ENCODE results near the gene DAAM2. TPM values are rescaled to one million over a fixed set of nuclear protein-coding genes. Genes with fewer than 3 reads are reported as not detected.

DAAM2 gene
- total RNA-seq, 4 donors from 2014 or later = 15.7 to 31.6 (median 20.7) TPM

DNA sequence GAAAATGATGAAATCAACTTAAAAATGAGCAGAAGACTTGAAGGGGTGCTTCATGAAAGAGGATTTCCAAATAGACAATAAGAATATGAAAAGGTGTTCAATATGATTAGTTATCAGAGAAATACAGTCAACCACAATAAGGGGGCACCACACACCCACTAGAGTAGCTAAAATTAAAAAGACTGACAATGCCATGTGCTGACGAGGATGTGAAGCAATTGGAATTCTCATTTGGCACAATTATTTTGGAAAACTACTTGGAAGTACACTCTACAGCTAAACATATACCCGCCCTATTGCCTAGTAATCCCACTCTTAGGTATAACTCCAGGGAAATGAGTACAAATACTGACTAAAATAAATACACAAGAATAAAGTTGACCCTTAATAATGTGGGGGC is 97.1 kb downstream of the DAAM2 start:
- peaks cover 0 to 7% (median 4%) of the 10 kb centered on the region in 4 donors for H3K4me1 ChIP-seq
- DNase-seq = no peak
- intact Hi-C loops (cut with DNase I; ENCODE audit: low total_unique reads) (no loop called here), in situ Hi-C loops (cut with MboI; ENCODE audit: low pct_ligation_motif_present in 1 of 4, low pct_unique_long_range_greater_than_20kb in 1 of 4, low sequenced_read_pairs in 3 of 4) (loop anchor here (10.0 to 25.0 kb wide), 3 partner anchors 423 to 527 kb away; no protein-coding TSS in a partner anchor)
- no peak overlapping the region for H3K4me3 ChIP-seq
- H3K9me3 ChIP-seq = no peaks in the 10 kb centered on the region
- 61 to 68% methylated on average over 2 of the region's 2 CpGs for WGBS, 2 donors (ENCODE audit: low coverage in 1 of 2)
- no peaks in the 10 kb centered on the region for H3K27me3 ChIP-seq
- peak overlapping the region in 1 of 4 donors; percentile 69 for H3K27ac ChIP-seq
- no peaks in the 10 kb centered on the region for H3K36me3 ChIP-seq
- TF ChIP-seq EP300 (IDR thresholded peaks at IDR 0.05; ENCODE audit: low read depth) (no peak), POLR2A (IDR thresholded peaks at IDR 0.05) (no peak), POLR2AphosphoS5 (IDR thresholded peaks at IDR 0.05) (no peak)
- TF ChIP-seq, protein P1, sequence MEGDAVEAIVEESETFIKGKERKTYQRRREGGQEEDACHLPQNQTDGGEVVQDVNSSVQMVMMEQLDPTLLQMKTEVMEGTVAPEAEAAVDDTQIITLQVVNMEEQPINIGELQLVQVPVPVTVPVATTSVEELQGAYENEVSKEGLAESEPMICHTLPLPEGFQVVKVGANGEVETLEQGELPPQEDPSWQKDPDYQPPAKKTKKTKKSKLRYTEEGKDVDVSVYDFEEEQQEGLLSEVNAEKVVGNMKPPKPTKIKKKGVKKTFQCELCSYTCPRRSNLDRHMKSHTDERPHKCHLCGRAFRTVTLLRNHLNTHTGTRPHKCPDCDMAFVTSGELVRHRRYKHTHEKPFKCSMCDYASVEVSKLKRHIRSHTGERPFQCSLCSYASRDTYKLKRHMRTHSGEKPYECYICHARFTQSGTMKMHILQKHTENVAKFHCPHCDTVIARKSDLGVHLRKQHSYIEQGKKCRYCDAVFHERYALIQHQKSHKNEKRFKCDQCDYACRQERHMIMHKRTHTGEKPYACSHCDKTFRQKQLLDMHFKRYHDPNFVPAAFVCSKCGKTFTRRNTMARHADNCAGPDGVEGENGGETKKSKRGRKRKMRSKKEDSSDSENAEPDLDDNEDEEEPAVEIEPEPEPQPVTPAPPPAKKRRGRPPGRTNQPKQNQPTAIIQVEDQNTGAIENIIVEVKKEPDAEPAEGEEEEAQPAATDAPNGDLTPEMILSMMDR (IDR thresholded peaks at IDR 0.05) = no peak

DNA sequence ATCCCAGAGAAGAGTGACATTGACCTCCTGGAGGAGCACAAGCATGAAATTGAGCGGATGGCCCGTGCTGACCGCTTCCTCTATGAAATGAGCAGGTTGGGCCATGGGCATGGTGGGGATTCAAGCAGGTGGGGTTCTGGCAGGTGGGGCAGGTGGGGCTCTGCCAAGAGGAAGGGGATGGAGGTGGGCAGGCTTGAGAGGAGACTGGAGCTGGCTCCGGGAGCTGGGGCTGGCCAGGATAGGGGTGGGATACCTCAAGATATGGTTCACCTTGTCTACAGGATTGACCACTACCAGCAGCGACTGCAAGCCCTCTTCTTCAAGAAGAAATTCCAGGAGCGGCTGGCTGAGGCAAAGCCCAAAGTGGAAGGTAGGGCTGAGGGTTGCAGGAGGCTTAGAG is 99.2 kb downstream of the DAAM2 start:
- intact Hi-C loops (cut with DNase I; ENCODE audit: low total_unique reads) = loop anchor here (10.0 kb wide), 1 partner anchor 517 kb away; no protein-coding TSS in a partner anchor
- in situ Hi-C loops (cut with MboI; ENCODE audit: low pct_ligation_motif_present in 1 of 4, low pct_unique_long_range_greater_than_20kb in 1 of 4, low sequenced_read_pairs in 3 of 4) = loop anchor here in 1 of 4 donors (25.0 kb wide), 2 partner anchors 421 to 529 kb away; no protein-coding TSS in a partner anchor
- Histone ChIP-seq H3K9me3 (no peaks in the 10 kb centered on the region), H3K4me1 (peaks cover 0 to 7% (median 4%) of the 10 kb centered on the region in 4 donors), H3K4me3 (no peak overlapping the region), H3K36me3 (no peaks in the 10 kb centered on the region), H3K27ac (no peak overlapping the region), H3K27me3 (no peaks in the 10 kb centered on the region)
- no peak for DNase-seq
- WGBS, 2 donors (ENCODE audit: low coverage in 1 of 2) = 90% methylated on average over 6 of the region's 6 CpGs; no CpG with 5 or more reads in 1 of the 2 donors
- TF ChIP-seq EP300 (IDR thresholded peaks at IDR 0.05; ENCODE audit: low read depth) (no peak), POLR2A (IDR thresholded peaks at IDR 0.05) (no peak), POLR2AphosphoS5 (IDR thresholded peaks at IDR 0.05) (no peak)
- TF ChIP-seq, protein P1 (IDR thresholded peaks at IDR 0.05) = no peak

DNA sequence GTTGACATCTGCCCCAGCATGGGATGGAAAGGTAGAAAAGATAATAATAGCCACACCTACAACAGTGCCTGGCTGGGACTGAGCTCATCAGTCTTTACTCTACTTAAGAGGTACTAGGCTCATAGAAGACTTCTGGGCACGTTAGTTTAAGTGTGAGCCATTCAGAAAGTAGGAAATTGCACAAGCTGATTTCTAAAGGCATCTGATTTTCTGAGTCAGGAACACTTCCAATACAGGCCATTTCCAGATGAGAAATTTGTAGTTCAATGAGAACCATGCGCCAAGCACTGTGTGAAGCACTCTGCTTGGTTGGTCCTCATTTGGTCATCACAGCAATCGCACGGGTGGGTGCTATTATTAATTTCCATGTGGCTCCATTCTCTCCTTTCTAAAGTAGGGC is 99.8 kb downstream of the DAAM2 start:
- H3K27ac ChIP-seq = no peak overlapping the region
- no peaks in the 10 kb centered on the region for H3K36me3 ChIP-seq
- no peak for TF ChIP-seq EP300 (IDR thresholded peaks at IDR 0.05; ENCODE audit: low read depth)
- TF ChIP-seq POLR2A (IDR thresholded peaks at IDR 0.05) = no peak
- no peak for TF ChIP-seq POLR2AphosphoS5 (IDR thresholded peaks at IDR 0.05)
- peaks cover 0 to 7% (median 4%) of the 10 kb centered on the region in 4 donors for H3K4me1 ChIP-seq
- DNase-seq = no peak
- 45% methylated on average over 4 of the region's 4 CpGs; no CpG with 5 or more reads in 1 of the 2 donors for WGBS, 2 donors (ENCODE audit: low coverage in 1 of 2)
- in situ Hi-C loops (cut with MboI; ENCODE audit: low pct_ligation_motif_present in 1 of 4, low pct_unique_long_range_greater_than_20kb in 1 of 4, low sequenced_read_pairs in 3 of 4) (loop anchor here in 1 of 4 donors (25.0 kb wide), 2 partner anchors 420 to 530 kb away; no protein-coding TSS in a partner anchor), intact Hi-C loops (cut with DNase I; ENCODE audit: low total_unique reads) (loop anchor here (10.0 kb wide), 1 partner anchor 517 kb away; no protein-coding TSS in a partner anchor)
- no peaks in the 10 kb centered on the region for H3K9me3 ChIP-seq
- H3K27me3 ChIP-seq = no peaks in the 10 kb centered on the region
- H3K4me3 ChIP-seq = no peak overlapping the region

DNA sequence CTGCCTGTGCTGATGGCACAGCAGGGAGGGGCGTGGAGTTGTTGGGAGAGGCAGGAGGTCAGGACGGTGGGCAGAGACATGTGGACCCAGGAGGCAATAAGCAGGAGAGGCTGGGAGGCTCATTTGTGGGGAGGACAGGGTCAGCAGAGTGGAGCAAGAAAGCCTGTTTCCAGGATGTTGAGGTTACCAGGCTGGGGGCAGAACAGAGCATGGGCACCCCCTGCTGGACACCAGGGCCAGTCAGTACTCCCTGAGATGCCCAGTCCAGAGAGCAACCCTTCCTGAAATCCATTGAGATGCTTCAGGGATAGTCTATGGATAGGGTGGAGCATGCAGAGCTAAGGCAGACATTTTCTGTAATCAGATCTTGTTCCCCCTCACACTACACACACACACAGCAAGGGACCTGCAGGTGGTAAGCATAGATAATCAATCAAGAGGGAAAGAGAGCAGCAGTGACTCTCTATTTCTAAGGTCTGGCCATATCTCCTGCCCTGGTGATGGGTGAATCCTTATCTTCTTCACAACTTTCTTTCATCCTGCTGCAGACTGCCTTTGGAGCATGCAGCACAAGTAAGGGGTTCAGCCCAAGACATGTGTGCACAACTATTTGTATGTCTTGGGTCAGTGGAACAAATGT is 100.4 kb downstream of the DAAM2 start:
- Histone ChIP-seq H3K27me3 (no peaks in the 10 kb centered on the region), H3K27ac (no peak overlapping the region), H3K36me3 (no peaks in the 10 kb centered on the region), H3K9me3 (no peaks in the 10 kb centered on the region), H3K4me3 (no peak overlapping the region), H3K4me1 (peaks cover 0 to 10% (median 2%) of the 10 kb centered on the region in 4 donors)
- TF ChIP-seq POLR2A (IDR thresholded peaks at IDR 0.05) = no peak
- TF ChIP-seq, protein P1 (IDR thresholded peaks at IDR 0.05) = peak; percentile 51 to 69 (median 65)
- intact Hi-C loops (cut with DNase I; ENCODE audit: low total_unique reads) = loop anchor here (10.0 kb wide), 1 partner anchor 518 kb away; no protein-coding TSS in a partner anchor
- peak; percentile 66 for DNase-seq
- WGBS, 2 donors (ENCODE audit: low coverage in 1 of 2) = 62% methylated on average over 2 of the region's 2 CpGs; no CpG with 5 or more reads in 1 of the 2 donors
- in situ Hi-C loops (cut with MboI; ENCODE audit: low pct_ligation_motif_present in 1 of 4, low pct_unique_long_range_greater_than_20kb in 1 of 4, low sequenced_read_pairs in 3 of 4) = loop anchor here in 1 of 4 donors (25.0 kb wide), 2 partner anchors 420 to 530 kb away; no protein-coding TSS in a partner anchor
